DOHH2 (cell line): ENCODE results near the gene TAAR8.

ENCODE experiments used
- EZH2phosphoT487 ChIP-seq: fragments of 200-600 bp; sonication (generic); IDR thresholded peaks from 2 replicates; pipeline ENCODE4 v1.6.1; 2017; ENCODE audit warnings: borderline replicate concordance, mild to moderate bottlenecking, antibody characterized with exemption, low read length, moderate library complexity, mixed read lengths
- TF ChIP-seq, protein P1 (sequence below): fragments of 200-600 bp; sonication (generic); IDR thresholded peaks from one replicate; pipeline ENCODE4 v1.5.1; 2014; ENCODE audit warnings: antibody characterized with exemption, mild to moderate bottlenecking, low read depth, low read length; ENCODE audit not compliant: poor library complexity, severe bottlenecking

DNA sequence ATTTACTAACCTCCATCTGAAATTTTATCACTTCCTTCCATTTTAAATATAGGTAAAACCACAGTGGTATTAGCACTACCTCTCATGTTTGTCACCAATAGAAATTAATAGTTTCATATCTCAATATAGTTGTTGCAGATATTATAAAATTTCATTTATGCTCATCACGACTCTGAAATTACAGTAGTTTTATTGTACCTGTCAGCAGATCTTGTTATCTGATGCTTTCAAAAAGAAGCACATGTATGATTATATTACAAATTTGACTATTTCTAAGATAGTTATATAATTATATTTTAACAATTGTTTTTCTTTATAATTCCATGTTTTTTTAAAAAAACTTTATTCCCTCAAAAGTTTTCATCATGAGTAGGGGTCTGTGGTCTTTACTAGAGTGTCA, 32.2 kb downstream of the TAAR8 start:
- TF ChIP-seq, protein P1, sequence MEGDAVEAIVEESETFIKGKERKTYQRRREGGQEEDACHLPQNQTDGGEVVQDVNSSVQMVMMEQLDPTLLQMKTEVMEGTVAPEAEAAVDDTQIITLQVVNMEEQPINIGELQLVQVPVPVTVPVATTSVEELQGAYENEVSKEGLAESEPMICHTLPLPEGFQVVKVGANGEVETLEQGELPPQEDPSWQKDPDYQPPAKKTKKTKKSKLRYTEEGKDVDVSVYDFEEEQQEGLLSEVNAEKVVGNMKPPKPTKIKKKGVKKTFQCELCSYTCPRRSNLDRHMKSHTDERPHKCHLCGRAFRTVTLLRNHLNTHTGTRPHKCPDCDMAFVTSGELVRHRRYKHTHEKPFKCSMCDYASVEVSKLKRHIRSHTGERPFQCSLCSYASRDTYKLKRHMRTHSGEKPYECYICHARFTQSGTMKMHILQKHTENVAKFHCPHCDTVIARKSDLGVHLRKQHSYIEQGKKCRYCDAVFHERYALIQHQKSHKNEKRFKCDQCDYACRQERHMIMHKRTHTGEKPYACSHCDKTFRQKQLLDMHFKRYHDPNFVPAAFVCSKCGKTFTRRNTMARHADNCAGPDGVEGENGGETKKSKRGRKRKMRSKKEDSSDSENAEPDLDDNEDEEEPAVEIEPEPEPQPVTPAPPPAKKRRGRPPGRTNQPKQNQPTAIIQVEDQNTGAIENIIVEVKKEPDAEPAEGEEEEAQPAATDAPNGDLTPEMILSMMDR: no peak
- no peak for TF ChIP-seq EZH2phosphoT487
